OCI-LY7 (cell line): ENCODE data around the gene SUPT3H. TPM values are rescaled to one million over a fixed set of nuclear protein-coding genes. Genes with fewer than 3 reads are reported as not detected.
"Not testable (repeated sequence)": the region's sequence is repeated elsewhere in the genome, so short reads cannot be mapped to it uniquely, and the experiment has no call there.

Source experiments
- BruUV-seq: library from RNA; stranded (reverse); fragments of 400-500 nt; replicated peaks from 2 replicates; lab custom pipeline; 2021; lab: Mats Ljungman, UMichigan
- CTCF ChIA-PET: fragments of 300-600 bp; sonication (Branson Sonifier 250); formaldehyde crosslinking; loops from one replicate; lab custom pipeline; 2022; ENCODE audit warnings: antibody characterized with exemption; ENCODE audit not compliant: unreplicated experiment; lab: Charles Lee
- POLR2A ChIA-PET: fragments of 300-600 bp; sonication (Branson Sonifier 250); formaldehyde crosslinking; loops from one replicate; lab custom pipeline; 2022; ENCODE audit warnings: antibody characterized with exemption; lab: Charles Lee
- DNase-seq: peaks from one replicate; pipeline ENCODE4 v3.0.0-alpha.2; 2015; ENCODE audit warnings: low spot score
- H2AFZ ChIP-seq: fragments of 200-600 bp; sonication (generic), shearing (Covaris generic); 2 replicates; pipeline ENCODE4 v1.6.1; 2014; ENCODE audit warnings: mild to moderate bottlenecking, antibody characterized with exemption, low read length, moderate library complexity
- H3K27ac ChIP-seq: fragments of 200-600 bp; sonication (generic); 2 replicates; pipeline ENCODE4 v1.5.1; 2014; ENCODE audit warnings: mixed run types, low read depth, mild to moderate bottlenecking, moderate library complexity, low read length, inconsistent platforms; ENCODE audit not compliant: poor library complexity, severe bottlenecking
- H3K36me3 ChIP-seq: fragments of 200-600 bp; sonication (generic); 2 replicates; pipeline ENCODE4 v1.6.1; 2014; ENCODE audit warnings: mild to moderate bottlenecking, antibody characterized with exemption, low read length, moderate library complexity, mixed read lengths; ENCODE audit not compliant: insufficient read depth
- H3K4me1 ChIP-seq: fragments of 200-600 bp; sonication (generic); 2 replicates; pipeline ENCODE4 v1.5.1; 2014; ENCODE audit warnings: mild to moderate bottlenecking, low read length; ENCODE audit not compliant: insufficient read depth, poor library complexity, severe bottlenecking
- H3K4me2 ChIP-seq: fragments of 200-600 bp; sonication (generic); 2 replicates; pipeline ENCODE4 v1.6.1; 2014; ENCODE audit warnings: mild to moderate bottlenecking, low read length
- H3K4me3 ChIP-seq: fragments of 200-600 bp; sonication (generic); 2 replicates; pipeline ENCODE4 v1.5.1; 2014; ENCODE audit warnings: mild to moderate bottlenecking, low read depth, low read length; ENCODE audit not compliant: poor library complexity, severe bottlenecking
- H3K79me2 ChIP-seq: fragments of 200-600 bp; sonication (generic); 2 replicates; pipeline ENCODE4 v1.6.1; 2016; ENCODE audit warnings: low read depth, mild to moderate bottlenecking, low read length, moderate library complexity, mixed read lengths; ENCODE audit not compliant: insufficient read depth
- H3K9me2 ChIP-seq: fragments of 200-600 bp; sonication (generic); 2 replicates; pipeline ENCODE4 v1.6.1; 2016; ENCODE audit warnings: mild to moderate bottlenecking, low read length, mixed read lengths; ENCODE audit not compliant: insufficient read depth
- H3K9me3 ChIP-seq: fragments of 200-600 bp; sonication (generic); 2 replicates; pipeline ENCODE4 v1.6.1; 2014; ENCODE audit warnings: mild to moderate bottlenecking, mixed run types, low read length, mixed read lengths
- H4K20me1 ChIP-seq: fragments of 200-600 bp; sonication (generic); 2 replicates; pipeline ENCODE4 v1.6.1; 2014; ENCODE audit warnings: mild to moderate bottlenecking, antibody characterized with exemption, low read length, moderate library complexity, mixed read lengths; ENCODE audit not compliant: insufficient read depth
- CTCF ChIP-seq: fragments of 200-600 bp; sonication (generic); conservative IDR thresholded peaks from 2 replicates; pipeline ENCODE4 v1.5.1; 2014; ENCODE audit warnings: mild to moderate bottlenecking, antibody characterized with exemption, low read length, moderate library complexity, mixed read lengths
- EZH2phosphoT487 ChIP-seq: fragments of 200-600 bp; sonication (generic); IDR thresholded peaks from 2 replicates; pipeline ENCODE4 v1.6.1; 2018; ENCODE audit warnings: low read depth, borderline replicate concordance, mild to moderate bottlenecking, mixed run types, antibody characterized with exemption, low read length, moderate library complexity, mixed read lengths
- intact Hi-C: fragments of 100-400 bp; cut with micrococcal nuclease; formaldehyde crosslinking; loops from one replicate; pipeline ENCODE4 v1.10.0; 2022; ENCODE audit not compliant: unreplicated experiment
- total RNA-seq, 2 experiments: library from RNA; depleted of rRNA in 1 of 2; stranded (reverse); fragments of >200 nt in 1 of 2; shearing (Covaris generic) in 1 of 2; gene quantifications; 2 replicates each; pipeline ENCODE4 v1.2.3, GENCODE V29; 2014 to 2022

The SUPT3H gene
- total RNA-seq, 2 experiments from 2014 or later, result 1.1 to 7.1 TPM

- Histone ChIP-seq H3K27ac (no peak overlapping the region), H3K4me2 (no peak overlapping the region), H3K9me3 (no peaks in the 10 kb centered on the region), H3K79me2 (no peaks in the 10 kb centered on the region), H2AFZ (no peak overlapping the region), H3K9me2 (no peaks in the 10 kb centered on the region), H3K4me1 (no peaks in the 10 kb centered on the region), H3K4me3 (no peak overlapping the region), H3K36me3 (no peaks in the 10 kb centered on the region), H4K20me1 (no peaks in the 10 kb centered on the region)
- CTCF ChIA-PET, result no interaction called here
- POLR2A ChIA-PET, result no interaction called here
- no peak for TF ChIP-seq EZH2phosphoT487
- TF ChIP-seq CTCF, result no peak
- no TSS peak for BruUV-seq
- DNase-seq, result no peak
- intact Hi-C loops, result no loop called here
Measured at GRCh38 chr6:45299096-45299581, 78.6 kb downstream of the SUPT3H start.

GRCh38 chr6:45297320-45297719 is 80.4 kb downstream of the SUPT3H start:
- no peaks in the 10 kb centered on the region for H3K79me2 ChIP-seq
- intact Hi-C loops, result no loop called here
- no peaks in the 10 kb centered on the region for H3K36me3 ChIP-seq
- no peaks in the 10 kb centered on the region for H3K4me1 ChIP-seq
- H3K9me3 ChIP-seq, result no peaks in the 10 kb centered on the region
- no peak for DNase-seq
- TF ChIP-seq EZH2phosphoT487 (no peak), CTCF (no peak)
- no peaks in the 10 kb centered on the region for H3K9me2 ChIP-seq
- POLR2A ChIA-PET, result interaction anchor here (0.7 kb wide), 1 partner anchor 607 kb away, joined by 3 read pairs; no protein-coding TSS in a partner anchor
- no peak overlapping the region for H3K4me3 ChIP-seq
- no peak overlapping the region for H2AFZ ChIP-seq
- H3K27ac ChIP-seq, result no peak overlapping the region
- no TSS peak for BruUV-seq
- CTCF ChIA-PET, result no interaction called here
- no peak overlapping the region for H3K4me2 ChIP-seq
- no peaks in the 10 kb centered on the region for H4K20me1 ChIP-seq

DNA sequence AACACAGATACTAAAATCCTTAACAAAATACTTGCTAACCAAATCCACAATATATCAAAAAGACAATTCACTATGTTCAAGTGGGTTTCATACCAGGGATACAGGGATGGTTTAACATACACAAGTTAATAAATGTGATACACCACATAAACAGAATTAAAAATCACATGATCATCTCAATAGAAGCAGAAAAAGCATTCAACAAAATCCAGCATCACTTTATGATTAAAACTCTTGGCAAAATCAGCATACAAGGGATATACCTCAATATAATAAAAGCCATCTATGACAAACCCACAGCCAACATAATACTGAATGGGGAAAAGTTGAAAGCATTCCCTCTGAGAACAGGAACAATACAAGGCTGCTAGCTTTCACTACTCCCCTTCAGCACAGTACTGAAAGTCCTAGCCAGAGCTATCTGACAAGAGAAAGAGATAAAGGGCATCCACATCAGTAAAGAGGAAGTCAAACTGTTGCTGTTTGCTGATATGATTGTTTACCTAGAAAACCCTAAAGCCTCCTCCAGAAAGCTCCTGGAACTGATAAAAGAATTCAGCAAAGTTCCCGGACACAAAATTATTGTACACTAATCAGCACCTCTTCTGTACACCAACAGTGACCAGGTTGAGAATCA is 83.6 kb downstream of the SUPT3H start:
- H3K36me3 ChIP-seq, H3K4me1 ChIP-seq, BruUV-seq, H3K9me3 ChIP-seq, H3K4me2 ChIP-seq, H3K27ac ChIP-seq, CTCF ChIA-PET, H3K9me2 ChIP-seq, H3K4me3 ChIP-seq, DNase-seq, H2AFZ ChIP-seq, POLR2A ChIA-PET, H3K79me2 ChIP-seq, H4K20me1 ChIP-seq, intact Hi-C loops: not testable (repeated sequence)
